Endothelial cell of umbilical vein (primary cell): Measurements from ENCODE around the gene HPS3.

Source experiments
- EZH2 ChIP-seq: IDR thresholded peaks from 2 replicates; pipeline ENCODE4 v1.6.1; 2012; ENCODE audit warnings: borderline replicate concordance, low read depth, mild to moderate bottlenecking, moderate library complexity, low read length, inconsistent platforms; ENCODE audit not compliant: severe bottlenecking
- MYC ChIP-seq: IDR thresholded peaks from one replicate; pipeline ENCODE4 v1.6.1; 2011; ENCODE audit warnings: mild to moderate bottlenecking, low read depth, low read length
- POLR2AphosphoS5 ChIP-seq: IDR thresholded peaks from 2 replicates; pipeline ENCODE4 v1.6.1; 2012; ENCODE audit warnings: low read depth, mild to moderate bottlenecking, control low read depth, low read length, moderate library complexity; ENCODE audit not compliant: insufficient read depth
- TF ChIP-seq, protein P1 (sequence below), 2 donors: IDR thresholded peaks; 1 replicate in 1 of 2; 2 replicates in 1 of 2; pipeline ENCODE4 v1.5.1; 2011; ENCODE audit warnings: low read length in 2 of 2, mild to moderate bottlenecking in 2 of 2, moderate library complexity in 2 of 2, control low read depth in 1 of 2, inconsistent platforms in 1 of 2, low read depth in 1 of 2; ENCODE audit not compliant: insufficient read depth in 1 of 2; ENCODE audit errors: extremely low read depth in 1 of 2

DNA sequence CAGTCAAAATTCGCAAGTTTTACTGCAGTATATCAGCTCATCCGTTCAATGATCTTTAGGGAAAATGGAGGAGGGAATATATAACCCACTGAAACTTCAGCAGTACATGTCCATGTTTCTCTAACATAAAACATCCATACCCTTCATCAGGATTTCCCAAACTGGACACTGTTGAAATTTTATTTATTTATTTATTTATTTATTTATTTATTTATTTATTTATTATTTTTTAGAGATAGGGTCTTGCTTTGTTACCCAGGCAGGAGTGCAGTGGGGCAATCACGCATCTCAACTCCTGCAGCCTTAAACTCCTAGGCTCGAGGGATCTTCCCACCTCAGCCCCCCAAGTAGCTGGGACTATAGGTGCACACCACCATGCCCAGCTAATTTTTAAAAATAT lies 28.3 kb upstream of the HPS3 start:
- TF ChIP-seq, protein P1, sequence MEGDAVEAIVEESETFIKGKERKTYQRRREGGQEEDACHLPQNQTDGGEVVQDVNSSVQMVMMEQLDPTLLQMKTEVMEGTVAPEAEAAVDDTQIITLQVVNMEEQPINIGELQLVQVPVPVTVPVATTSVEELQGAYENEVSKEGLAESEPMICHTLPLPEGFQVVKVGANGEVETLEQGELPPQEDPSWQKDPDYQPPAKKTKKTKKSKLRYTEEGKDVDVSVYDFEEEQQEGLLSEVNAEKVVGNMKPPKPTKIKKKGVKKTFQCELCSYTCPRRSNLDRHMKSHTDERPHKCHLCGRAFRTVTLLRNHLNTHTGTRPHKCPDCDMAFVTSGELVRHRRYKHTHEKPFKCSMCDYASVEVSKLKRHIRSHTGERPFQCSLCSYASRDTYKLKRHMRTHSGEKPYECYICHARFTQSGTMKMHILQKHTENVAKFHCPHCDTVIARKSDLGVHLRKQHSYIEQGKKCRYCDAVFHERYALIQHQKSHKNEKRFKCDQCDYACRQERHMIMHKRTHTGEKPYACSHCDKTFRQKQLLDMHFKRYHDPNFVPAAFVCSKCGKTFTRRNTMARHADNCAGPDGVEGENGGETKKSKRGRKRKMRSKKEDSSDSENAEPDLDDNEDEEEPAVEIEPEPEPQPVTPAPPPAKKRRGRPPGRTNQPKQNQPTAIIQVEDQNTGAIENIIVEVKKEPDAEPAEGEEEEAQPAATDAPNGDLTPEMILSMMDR (IDR thresholded peaks at IDR 0.05; ENCODE audit: extremely low read depth in 1 of 2, insufficient read depth in 1 of 2, low read depth in 1 of 2, low read length in 2 of 2) = no peak
- no peak for TF ChIP-seq EZH2
- TF ChIP-seq POLR2AphosphoS5 = no peak
- no peak for TF ChIP-seq MYC
